ENCODE results near the gene TNFSF9. TPM values are rescaled to one million over a fixed set of nuclear protein-coding genes. Genes with fewer than 3 reads are reported as not detected.

Gene TNFSF9
- total RNA-seq, 4 donors from 2014 or later: 6.3 to 21.6 (median 17.8) TPM

DNA sequence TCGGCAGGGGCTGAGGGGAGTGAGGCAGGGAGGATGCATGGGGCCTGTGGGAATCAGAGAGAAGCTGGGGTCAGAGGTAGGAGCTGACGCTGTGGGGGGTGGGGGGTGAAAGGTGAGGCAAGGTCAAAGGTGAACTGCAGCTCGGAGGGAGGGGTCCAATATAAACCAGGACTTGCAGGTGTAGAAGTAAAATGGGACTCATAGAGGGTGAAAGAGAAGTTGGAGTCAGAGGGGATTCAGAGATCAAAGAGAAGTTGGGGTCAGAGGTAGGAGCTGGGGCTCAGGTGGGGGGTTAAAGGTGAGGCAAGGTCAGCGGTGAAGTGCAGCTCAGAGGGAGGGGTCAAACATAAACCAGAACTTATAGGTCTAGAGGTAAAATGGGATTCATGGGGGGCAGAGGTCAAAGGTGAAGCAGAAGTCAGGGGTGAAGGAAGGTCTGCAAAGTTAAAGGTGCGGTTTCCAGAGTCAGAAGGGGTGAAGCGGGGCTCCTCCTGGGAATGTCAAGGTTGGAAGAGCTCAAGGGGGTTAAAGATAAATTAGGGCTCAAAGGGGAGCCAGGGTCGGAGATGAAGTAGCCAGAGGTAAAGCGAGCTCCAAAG is 36.3 kb upstream of the TNFSF9 start:
- Histone ChIP-seq H3K27me3 (peaks cover 0 to 4% (median 0%) of the 10 kb centered on the region in 4 donors), H3K9me3 (peaks cover 0 to 5% (median 0%) of the 10 kb centered on the region in 3 donors), H3K4me1 (peaks cover 0 to 7% (median 0%) of the 10 kb centered on the region in 3 donors), H3K4me3 (no peak overlapping the region), H3K27ac (no peak overlapping the region), H3K36me3 (no peaks in the 10 kb centered on the region)
- intact Hi-C loops (cut with DNase I): no loop called here
- WGBS, 2 donors: 72 to 82% methylated on average over 8 of the region's 8 CpGs
- no peak for TF ChIP-seq POLR2A (IDR thresholded peaks at IDR 0.05)
- TF ChIP-seq, protein P1, sequence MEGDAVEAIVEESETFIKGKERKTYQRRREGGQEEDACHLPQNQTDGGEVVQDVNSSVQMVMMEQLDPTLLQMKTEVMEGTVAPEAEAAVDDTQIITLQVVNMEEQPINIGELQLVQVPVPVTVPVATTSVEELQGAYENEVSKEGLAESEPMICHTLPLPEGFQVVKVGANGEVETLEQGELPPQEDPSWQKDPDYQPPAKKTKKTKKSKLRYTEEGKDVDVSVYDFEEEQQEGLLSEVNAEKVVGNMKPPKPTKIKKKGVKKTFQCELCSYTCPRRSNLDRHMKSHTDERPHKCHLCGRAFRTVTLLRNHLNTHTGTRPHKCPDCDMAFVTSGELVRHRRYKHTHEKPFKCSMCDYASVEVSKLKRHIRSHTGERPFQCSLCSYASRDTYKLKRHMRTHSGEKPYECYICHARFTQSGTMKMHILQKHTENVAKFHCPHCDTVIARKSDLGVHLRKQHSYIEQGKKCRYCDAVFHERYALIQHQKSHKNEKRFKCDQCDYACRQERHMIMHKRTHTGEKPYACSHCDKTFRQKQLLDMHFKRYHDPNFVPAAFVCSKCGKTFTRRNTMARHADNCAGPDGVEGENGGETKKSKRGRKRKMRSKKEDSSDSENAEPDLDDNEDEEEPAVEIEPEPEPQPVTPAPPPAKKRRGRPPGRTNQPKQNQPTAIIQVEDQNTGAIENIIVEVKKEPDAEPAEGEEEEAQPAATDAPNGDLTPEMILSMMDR (IDR thresholded peaks at IDR 0.05): no peak
- DNase-seq: no peak

DNA sequence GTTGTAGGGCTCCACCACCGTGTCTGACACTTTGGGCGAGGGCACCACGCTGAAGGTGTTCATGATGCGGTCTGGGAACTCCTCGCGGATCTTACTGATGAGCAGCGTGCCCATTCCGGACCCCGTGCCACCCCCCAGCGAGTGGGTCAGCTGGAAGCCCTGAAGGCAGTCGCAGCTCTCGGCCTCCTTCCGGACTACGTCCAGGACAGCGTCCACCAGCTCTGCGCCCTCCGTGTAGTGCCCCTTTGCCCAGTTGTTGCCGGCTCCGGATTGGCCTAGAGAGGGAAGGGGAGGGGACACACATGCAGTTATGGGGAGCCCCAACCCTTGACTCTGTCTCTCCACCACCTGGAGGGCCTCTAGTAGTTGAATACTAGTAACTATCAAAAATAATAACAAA is 34.9 kb upstream of the TNFSF9 start:
- Histone ChIP-seq H3K36me3 (no peaks in the 10 kb centered on the region), H3K27me3 (peaks cover 0 to 19% (median 2%) of the 10 kb centered on the region in 4 donors), H3K4me1 (peaks cover 0 to 7% (median 0%) of the 10 kb centered on the region in 3 donors), H3K4me3 (no peak overlapping the region), H3K27ac (no peak overlapping the region), H3K9me3 (peaks cover 0 to 5% (median 0%) of the 10 kb centered on the region in 3 donors)
- intact Hi-C loops (cut with DNase I): no loop called here
- 95 to 100% methylated on average over 8 to 15 of the region's 19 CpGs for WGBS, 2 donors
- TF ChIP-seq POLR2A (IDR thresholded peaks at IDR 0.05): no peak
- TF ChIP-seq, protein P1 (IDR thresholded peaks at IDR 0.05): no peak
- no peak for DNase-seq

DNA sequence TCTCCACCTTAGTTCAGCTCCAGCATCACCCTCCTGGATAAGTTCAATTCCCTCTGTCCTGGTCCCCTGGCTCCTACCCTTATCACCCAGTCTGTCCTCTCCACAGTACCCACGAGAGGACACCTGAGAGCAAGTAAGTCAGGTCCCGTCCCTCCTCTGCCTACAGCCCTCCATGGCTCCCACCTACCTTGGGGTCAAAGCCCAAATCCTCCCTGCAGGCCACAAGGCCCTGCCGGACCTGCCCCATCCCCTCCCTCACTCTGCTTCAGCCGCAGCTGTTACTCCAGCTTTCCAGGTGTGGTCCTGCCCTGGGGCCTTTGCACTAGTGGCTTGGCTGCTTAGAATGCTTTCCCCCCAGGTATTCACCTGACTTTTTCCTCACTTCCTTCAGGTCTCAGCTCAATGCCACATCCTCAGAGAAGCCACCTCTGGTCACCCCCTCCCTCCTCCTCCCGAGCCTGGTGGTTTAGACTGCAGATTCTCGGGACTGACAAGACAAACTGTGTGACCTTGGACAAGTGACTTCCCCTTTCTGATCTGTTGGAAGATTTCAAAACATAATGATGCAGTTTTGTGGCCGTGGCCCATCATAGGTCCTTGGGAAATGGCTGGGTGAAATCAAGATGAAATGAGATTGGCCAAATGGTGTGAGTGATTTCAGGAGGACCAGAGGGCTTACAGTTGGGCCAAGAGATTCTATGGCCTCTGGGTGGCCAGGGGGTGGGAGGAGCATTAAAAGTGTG is 32.4 kb upstream of the TNFSF9 start:
- Histone ChIP-seq H3K27me3 (peaks cover 5 to 44% (median 18%) of the 10 kb centered on the region in 4 donors), H3K9me3 (no peaks in the 10 kb centered on the region), H3K4me1 (peaks cover 9 to 22% (median 12%) of the 10 kb centered on the region in 3 donors), H3K36me3 (no peaks in the 10 kb centered on the region), H3K27ac (no peak overlapping the region), H3K4me3 (no peak overlapping the region)
- DNase-seq: no peak
- TF ChIP-seq POLR2A (IDR thresholded peaks at IDR 0.05): no peak
- TF ChIP-seq, protein P1 (IDR thresholded peaks at IDR 0.05): no peak
- intact Hi-C loops (cut with DNase I): no loop called here
- 52 to 54% methylated on average over 6 of the region's 7 CpGs for WGBS, 2 donors

DNA sequence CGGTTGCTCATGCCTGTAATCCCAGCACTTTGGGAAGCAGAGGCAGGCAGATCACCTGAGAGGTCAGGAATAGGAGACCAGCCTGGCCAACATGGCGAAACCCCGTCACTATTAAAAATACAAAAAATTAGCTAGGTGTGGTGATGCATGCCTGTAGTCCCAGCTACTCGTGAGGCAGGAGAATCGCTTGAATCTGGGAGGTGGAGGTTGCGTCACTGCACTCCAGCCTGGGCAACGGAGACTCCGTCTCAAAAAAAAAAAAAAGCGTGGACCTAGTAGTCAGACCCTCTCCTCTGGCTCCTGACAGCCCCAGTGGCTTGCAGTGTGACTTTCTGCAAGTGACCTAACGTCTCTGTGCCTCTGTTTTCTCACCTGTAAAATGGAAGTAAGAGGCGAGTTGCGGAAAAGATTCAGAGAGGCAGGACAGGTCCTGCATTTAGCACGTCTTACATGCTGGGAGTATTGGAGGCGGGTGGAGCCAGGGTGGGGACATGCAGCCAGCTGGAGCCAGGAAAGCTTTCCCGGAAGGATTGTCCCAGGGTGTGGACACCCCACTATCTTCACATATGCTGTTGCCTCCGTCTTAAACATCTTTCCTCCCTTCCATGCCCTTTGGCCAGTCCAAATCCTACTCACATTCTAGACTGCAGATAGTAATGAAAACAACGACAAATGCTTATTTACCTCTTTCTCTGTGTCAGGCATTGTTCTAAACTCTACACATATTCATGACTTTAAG is 31.6 kb upstream of the TNFSF9 start:
- Histone ChIP-seq H3K9me3 (no peaks in the 10 kb centered on the region), H3K27me3 (peaks cover 5 to 51% (median 18%) of the 10 kb centered on the region in 4 donors), H3K36me3 (no peaks in the 10 kb centered on the region), H3K4me3 (no peak overlapping the region), H3K27ac (no peak overlapping the region), H3K4me1 (peaks cover 9 to 22% (median 12%) of the 10 kb centered on the region in 3 donors)
- WGBS, 2 donors: 49 to 63% methylated on average over 15 to 17 of the region's 17 CpGs
- TF ChIP-seq, protein P1 (IDR thresholded peaks at IDR 0.05): no peak
- TF ChIP-seq POLR2A (IDR thresholded peaks at IDR 0.05): no peak
- intact Hi-C loops (cut with DNase I): no loop called here
- DNase-seq: no peak

Data from esophagus squamous epithelium (tissue), 5 donors.